ENCODE data around the gene CITED4. TPM values are rescaled to one million over a fixed set of nuclear protein-coding genes. Genes with fewer than 3 reads are reported as not detected.

CITED4 gene
- total RNA-seq, 1 donor from 2014 or later = 11.3 TPM

GRCh38 chr1:40841602-40842001 lies 20.6 kb downstream of the CITED4 start:
- Mint-ChIP-seq H3K27me3 (ENCODE audit: low read depth) (no peaks in the 10 kb centered on the region), H3K4me1 (peaks cover 10% of the 10 kb centered on the region), H3K36me3 (ENCODE audit: low read depth) (peaks cover 3% of the 10 kb centered on the region), H3K4me3 (no peak overlapping the region), H3K9me3 (peaks cover 6% of the 10 kb centered on the region), H3K27ac (ENCODE audit: unreplicated experiment) (no peak overlapping the region)
- TF ChIP-seq CTCF (conservative IDR thresholded peaks at IDR 0.05) = no peak
- DNase-seq (ENCODE audit: low read depth, low spot score) = no peak

- Mint-ChIP-seq H3K27ac (ENCODE audit: unreplicated experiment) (no peak overlapping the region), H3K4me3 (no peak overlapping the region), H3K36me3 (ENCODE audit: low read depth) (peaks cover 3% of the 10 kb centered on the region), H3K4me1 (peaks cover 7% of the 10 kb centered on the region), H3K27me3 (ENCODE audit: low read depth) (no peaks in the 10 kb centered on the region), H3K9me3 (peaks cover 6% of the 10 kb centered on the region)
- no peak for DNase-seq (ENCODE audit: low read depth, low spot score)
- TF ChIP-seq CTCF (conservative IDR thresholded peaks at IDR 0.05) = no peak
Measured at GRCh38 chr1:40840526-40841323, 21.4 kb downstream of the CITED4 start.

GRCh38 chr1:40839943-40840335 lies 22.2 kb downstream of the CITED4 start:
- no peaks in the 10 kb centered on the region for H3K27me3 Mint-ChIP-seq (ENCODE audit: low read depth)
- no peak for TF ChIP-seq CTCF (conservative IDR thresholded peaks at IDR 0.05)
- no peak overlapping the region for H3K27ac Mint-ChIP-seq (ENCODE audit: unreplicated experiment)
- peaks cover 3% of the 10 kb centered on the region for H3K36me3 Mint-ChIP-seq (ENCODE audit: low read depth)
- H3K4me3 Mint-ChIP-seq = no peak overlapping the region
- peaks cover 6% of the 10 kb centered on the region for H3K9me3 Mint-ChIP-seq
- no peak for DNase-seq (ENCODE audit: low read depth, low spot score)
- peaks cover 7% of the 10 kb centered on the region for H3K4me1 Mint-ChIP-seq

- H3K36me3 Mint-ChIP-seq (ENCODE audit: low read depth) = peaks cover 3% of the 10 kb centered on the region
- DNase-seq (ENCODE audit: low read depth, low spot score) = no peak
- H3K9me3 Mint-ChIP-seq = peaks cover 6% of the 10 kb centered on the region
- H3K27me3 Mint-ChIP-seq (ENCODE audit: low read depth) = no peaks in the 10 kb centered on the region
- peaks cover 7% of the 10 kb centered on the region for H3K4me1 Mint-ChIP-seq
- H3K27ac Mint-ChIP-seq (ENCODE audit: unreplicated experiment) = no peak overlapping the region
- no peak for TF ChIP-seq CTCF (conservative IDR thresholded peaks at IDR 0.05)
- H3K4me3 Mint-ChIP-seq = no peak overlapping the region
Measured at GRCh38 chr1:40838980-40839942, 22.9 kb downstream of the CITED4 start.

GRCh38 chr1:40838045-40838979 lies 23.9 kb downstream of the CITED4 start:
- H3K4me3 Mint-ChIP-seq = no peak overlapping the region
- TF ChIP-seq CTCF (conservative IDR thresholded peaks at IDR 0.05) = no peak
- no peaks in the 10 kb centered on the region for H3K4me1 Mint-ChIP-seq
- no peak for DNase-seq (ENCODE audit: low read depth, low spot score)
- no peaks in the 10 kb centered on the region for H3K27me3 Mint-ChIP-seq (ENCODE audit: low read depth)
- peaks cover 6% of the 10 kb centered on the region for H3K9me3 Mint-ChIP-seq
- peaks cover 3% of the 10 kb centered on the region for H3K36me3 Mint-ChIP-seq (ENCODE audit: low read depth)
- H3K27ac Mint-ChIP-seq (ENCODE audit: unreplicated experiment) = peak overlapping the region; percentile 83

Data from neural crest cell (in vitro differentiated cells).